A673 (cell line): ENCODE data around the gene CCDC6. TPM values are rescaled to one million over a fixed set of nuclear protein-coding genes. Genes with fewer than 3 reads are reported as not detected.

ENCODE experiments used
- BruUV-seq: library from RNA; stranded (reverse); fragments of 400-500 nt; replicated peaks from 2 replicates; lab custom pipeline; 2021; lab: Mats Ljungman, UMichigan
- CTCF ChIA-PET: fragments of 300-600 bp; sonication (Branson Sonifier 250); formaldehyde crosslinking; loops from one replicate; lab custom pipeline; 2022; ENCODE audit warnings: antibody characterized with exemption; lab: Charles Lee
- POLR2A ChIA-PET: fragments of 300-600 bp; sonication (Branson Sonifier 250); formaldehyde crosslinking; loops from one replicate; lab custom pipeline; 2022; ENCODE audit warnings: antibody characterized with exemption; ENCODE audit not compliant: low non-redundant PET; lab: Charles Lee
- DNase-seq: peaks from one replicate; pipeline ENCODE4 v3.0.0-alpha.2; 2015; ENCODE audit warnings: low spot score
- H3K27ac ChIP-seq: fragments of 200-600 bp; sonication (generic); 2 replicates; pipeline ENCODE4 v1.5.1; 2016; ENCODE audit warnings: mixed run types, low read depth, mild to moderate bottlenecking, mixed read lengths, antibody characterized with exemption, low read length; ENCODE audit not compliant: poor library complexity, severe bottlenecking
- H3K27me3 ChIP-seq: fragments of 200-600 bp; sonication (generic); replicated peaks from 2 replicates; pipeline ENCODE4 v1.6.1; 2017; ENCODE audit warnings: mixed run types, low read depth, mild to moderate bottlenecking, mixed read lengths, antibody characterized with exemption, low read length; ENCODE audit not compliant: insufficient read depth, poor library complexity
- H3K36me3 ChIP-seq: fragments of 200-600 bp; sonication (generic); 2 replicates; pipeline ENCODE4 v1.6.1; 2016; ENCODE audit warnings: mixed run types, mild to moderate bottlenecking, mixed read lengths, antibody characterized with exemption, low read length; ENCODE audit not compliant: insufficient read depth, poor library complexity, severe bottlenecking
- H3K4me1 ChIP-seq: fragments of 200-600 bp; sonication (generic); 2 replicates; pipeline ENCODE4 v1.6.1; 2017; ENCODE audit warnings: mixed run types, mild to moderate bottlenecking, mixed read lengths, antibody characterized with exemption, low read length; ENCODE audit not compliant: insufficient read depth, poor library complexity, severe bottlenecking
- H3K4me3 ChIP-seq: fragments of 200-600 bp; sonication (generic); 2 replicates; pipeline ENCODE4 v1.5.1; 2016; ENCODE audit warnings: low read depth, mixed run types, mild to moderate bottlenecking, mixed read lengths, low read length; ENCODE audit not compliant: poor library complexity, severe bottlenecking
- H3K9me3 ChIP-seq: fragments of 200-600 bp; sonication (generic); 2 replicates; pipeline ENCODE4 v1.6.1; 2016; ENCODE audit warnings: mixed run types, low read depth, mild to moderate bottlenecking, mixed read lengths, antibody characterized with exemption, low read length; ENCODE audit not compliant: poor library complexity, severe bottlenecking
- CTCF ChIP-seq: fragments of 300-800, 200-600 bp; sonication (generic); conservative IDR thresholded peaks from 2 replicates; pipeline ENCODE4 v1.5.1; 2017; ENCODE audit warnings: low read depth, mild to moderate bottlenecking, antibody characterized with exemption, low read length, moderate library complexity, mixed read lengths
- EZH2 ChIP-seq: fragments of 200-600 bp; sonication (generic); IDR thresholded peaks from 2 replicates; pipeline ENCODE4 v1.6.1; 2017; ENCODE audit warnings: borderline replicate concordance, low read depth, mild to moderate bottlenecking, mixed read lengths, antibody characterized with exemption, low read length; ENCODE audit not compliant: poor library complexity, severe bottlenecking
- intact Hi-C: fragments of 100-400 bp; cut with micrococcal nuclease; formaldehyde crosslinking; loops from one replicate; pipeline ENCODE4 v1.10.0; 2022; ENCODE audit not compliant: unreplicated experiment
- total RNA-seq: library from RNA; stranded (reverse); gene quantifications from 2 replicates; pipeline ENCODE4 v1.2.3, GENCODE V29; 2021

Gene CCDC6
- total RNA-seq, 1 experiment from 2014 or later, result 28.1 TPM

GRCh38 chr10:59754951-59755350, 151.4 kb downstream of the CCDC6 start:
- DNase-seq, result no peak
- Histone ChIP-seq H3K9me3 (no peaks in the 10 kb centered on the region), H3K36me3 (no peaks in the 10 kb centered on the region), H3K27ac (no peak overlapping the region), H3K4me3 (no peak overlapping the region), H3K27me3 (no peaks in the 10 kb centered on the region), H3K4me1 (no peaks in the 10 kb centered on the region)
- POLR2A ChIA-PET, result interaction anchor here (0.6 kb wide), 1 partner anchor 38 kb away, joined by 5 read pairs; no protein-coding TSS in a partner anchor
- CTCF ChIA-PET, result no interaction called here
- TF ChIP-seq EZH2 (no peak), CTCF (no peak)
- intact Hi-C loops, result loop anchor here (5.0 kb wide), 1 partner anchor 128 kb away; no protein-coding TSS in a partner anchor
- no TSS peak for BruUV-seq

- intact Hi-C loops, result loop anchor here (5.0 kb wide), 1 partner anchor 126 kb away; no protein-coding TSS in a partner anchor
- Histone ChIP-seq H3K27me3 (no peaks in the 10 kb centered on the region), H3K9me3 (no peaks in the 10 kb centered on the region), H3K4me3 (no peak within 1 kb of the TSS), H3K4me1 (no peaks in the 10 kb centered on the region), H3K27ac (no peak within 1 kb of the TSS), H3K36me3 (no peaks in the 10 kb centered on the region)
- BruUV-seq, result no TSS peak
- ChIA-PET CTCF (no interaction called here), POLR2A (no interaction called here)
- no peak for TF ChIP-seq EZH2
- TF ChIP-seq CTCF, result no peak
- DNase-seq, result no peak
Observed at GRCh38 chr10:59753267-59753666, 153.1 kb downstream of the CCDC6 start, which contains the start of gene MRLN. Gene MRLN (minus strand): TSS chr10:59753455.

- no peak for TF ChIP-seq EZH2
- no peak for TF ChIP-seq CTCF
- intact Hi-C loops, result loop anchor here (5.0 kb wide), 1 partner anchor 125 kb away; no protein-coding TSS in a partner anchor
- no peaks in the 10 kb centered on the region for H3K36me3 ChIP-seq
Observed at GRCh38 chr10:59752278-59752940, 153.9 kb downstream of the CCDC6 start.

More at GRCh38 chr10:59752278-59752940, 153.9 kb downstream of the CCDC6 start:
- no TSS peak for BruUV-seq
- POLR2A ChIA-PET, result no interaction called here
- DNase-seq, result no peak
- H3K9me3 ChIP-seq, result no peaks in the 10 kb centered on the region
- CTCF ChIA-PET, result no interaction called here
- H3K27ac ChIP-seq, result no peak overlapping the region
- H3K27me3 ChIP-seq, result no peaks in the 10 kb centered on the region
- no peak overlapping the region for H3K4me3 ChIP-seq
- no peaks in the 10 kb centered on the region for H3K4me1 ChIP-seq
